Fibroblast of skin of back (primary cell): ENCODE results near the gene RGP1. TPM values are rescaled to one million over a fixed set of nuclear protein-coding genes. Genes with fewer than 3 reads are reported as not detected.

Source experiments
- DNase-seq: peaks from one replicate; pipeline ENCODE4 v3.0.0-alpha.2; 2013
- polyA plus RNA-seq, 2 experiments: library from polyadenylated mRNA; unstranded; fragments of 120-200 nt; gene quantifications; one replicate each; pipeline ENCODE4 v1.2.1, GENCODE V29; 2013; ENCODE audit not compliant: insufficient read length in 2 of 2

Gene RGP1, protein sequence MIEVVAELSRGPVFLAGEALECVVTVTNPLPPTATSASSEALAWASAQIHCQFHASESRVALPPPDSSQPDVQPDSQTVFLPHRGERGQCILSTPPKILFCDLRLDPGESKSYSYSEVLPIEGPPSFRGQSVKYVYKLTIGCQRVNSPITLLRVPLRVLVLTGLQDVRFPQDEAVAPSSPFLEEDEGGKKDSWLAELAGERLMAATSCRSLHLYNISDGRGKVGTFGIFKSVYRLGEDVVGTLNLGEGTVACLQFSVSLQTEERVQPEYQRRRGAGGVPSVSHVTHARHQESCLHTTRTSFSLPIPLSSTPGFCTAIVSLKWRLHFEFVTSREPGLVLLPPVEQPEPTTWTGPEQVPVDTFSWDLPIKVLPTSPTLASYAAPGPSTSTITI
- 19.5 TPM for polyA plus RNA-seq (2013, experiment 1 of 2; ENCODE audit: insufficient read length)
- 19.6 TPM for polyA plus RNA-seq (2013, experiment 2 of 2; ENCODE audit: insufficient read length)

GRCh38 chr9:35748858-35749514 lies at the start of gene RGP1, which contains the start of gene GBA2:
RGP1 (plus strand) TSS chr9:35749287; CDS start chr9:35749756, 469 bp downstream.
GBA2 (minus strand) TSS chr9:35749228; CDS start chr9:35748704, 524 bp downstream.
- peak; percentile 77 for DNase-seq

- no peak for DNase-seq
Measured at GRCh38 chr9:35700031-35700430, 49.1 kb upstream of the RGP1 start.

- no peak for DNase-seq
Measured at GRCh38 chr9:35700942-35701341, 48.1 kb upstream of the RGP1 start.

- no peak for DNase-seq
Measured at GRCh38 chr9:35702696-35703095, 46.4 kb upstream of the RGP1 start.

DNA sequence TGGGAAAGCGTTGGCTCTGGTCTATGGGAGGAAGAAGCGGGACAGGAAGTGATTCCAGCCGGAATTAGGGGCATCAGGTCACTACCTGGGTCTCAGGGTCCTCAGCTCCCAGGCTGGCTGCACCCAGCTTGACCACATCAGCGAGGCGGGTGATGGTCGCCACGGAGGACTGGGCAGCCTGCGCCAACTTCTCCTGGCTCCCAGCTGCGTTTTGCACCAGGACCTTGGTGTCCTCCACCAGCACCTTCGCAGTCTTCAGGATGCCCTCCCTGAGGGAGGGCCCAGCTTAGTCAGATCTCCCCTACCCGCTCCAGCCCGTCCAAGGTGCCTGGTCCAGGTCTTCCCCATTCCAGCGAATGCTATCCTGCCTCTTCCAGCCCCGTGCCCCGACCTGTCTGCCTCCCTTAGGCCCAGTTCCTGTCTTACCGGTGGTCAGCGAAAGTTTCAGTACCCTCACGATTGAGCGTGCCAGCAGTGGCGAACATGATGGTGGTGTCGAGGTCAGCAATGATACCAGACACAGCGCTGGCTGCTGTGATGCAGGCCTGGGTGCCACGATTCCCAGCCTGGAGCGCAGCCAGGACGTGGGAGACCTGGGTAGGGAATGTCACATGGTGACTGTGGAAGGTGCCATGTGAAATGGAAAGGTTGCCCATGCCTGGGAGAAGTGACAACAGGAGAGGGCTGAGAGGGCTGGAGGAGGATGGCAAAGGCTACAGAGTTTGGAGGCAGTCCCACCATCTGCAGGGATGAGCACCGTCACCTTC lies 45.0 kb upstream of the RGP1 start:
- DNase-seq = no peak

GRCh38 chr9:35705372-35705771 lies 43.7 kb upstream of the RGP1 start:
- DNase-seq = no peak

GRCh38 chr9:35705836-35706430 lies 43.2 kb upstream of the RGP1 start:
- DNase-seq = no peak

- no peak for DNase-seq
Measured at GRCh38 chr9:35706951-35707350, 42.1 kb upstream of the RGP1 start.

DNA sequence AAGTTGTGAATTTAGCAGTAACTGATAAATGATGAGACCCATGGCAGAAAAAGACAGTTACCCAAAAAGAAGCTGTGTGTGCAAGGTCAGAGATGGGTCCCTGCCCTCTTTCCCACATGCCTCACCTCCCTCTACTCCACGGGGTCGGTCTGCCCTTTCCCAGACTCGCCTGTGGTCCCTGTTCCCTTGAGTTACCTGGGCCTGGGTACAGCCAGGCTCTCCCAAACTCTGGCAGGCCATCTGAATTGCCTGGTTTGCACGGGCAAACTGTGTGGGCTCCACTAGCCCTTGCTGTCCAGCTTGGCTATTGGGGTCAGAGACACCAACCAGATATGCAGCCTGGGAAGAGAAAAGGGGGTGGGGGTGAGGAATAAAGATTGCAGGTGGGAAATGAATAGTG lies 40.9 kb upstream of the RGP1 start:
- no peak for DNase-seq

DNA sequence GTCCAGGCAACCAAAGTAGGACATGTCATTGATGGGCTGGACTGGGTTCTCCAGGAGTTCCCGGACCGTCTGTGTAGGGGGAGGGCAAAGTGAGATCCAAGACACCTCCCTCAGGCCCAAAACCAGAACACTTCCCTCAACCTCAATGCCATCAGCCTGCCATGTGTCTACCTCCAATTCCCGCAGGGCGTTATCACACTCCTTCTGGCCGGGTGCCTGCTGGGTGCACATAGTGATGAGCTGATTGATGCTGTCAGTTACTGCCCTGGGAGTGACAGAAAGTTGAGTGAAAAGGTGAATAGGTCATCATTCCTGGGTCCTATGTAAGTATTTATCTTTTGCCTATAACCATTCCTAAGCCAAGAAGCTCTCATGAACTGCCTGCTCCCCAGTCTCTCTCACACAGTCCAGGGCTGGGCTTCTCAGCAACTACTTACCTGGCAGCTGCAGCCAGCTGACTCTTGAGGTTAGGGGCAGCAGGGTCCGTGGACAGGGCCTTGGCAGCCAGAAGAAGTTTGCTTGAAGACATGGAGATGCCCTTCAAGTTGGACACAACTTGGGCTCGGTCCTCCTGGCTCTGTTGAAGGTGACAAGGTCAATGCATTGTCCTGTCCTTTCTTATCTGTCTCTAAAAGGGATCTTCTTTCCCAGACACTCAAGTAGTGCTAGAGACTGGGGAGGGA lies 38.1 kb upstream of the RGP1 start:
- no peak for DNase-seq

DNA sequence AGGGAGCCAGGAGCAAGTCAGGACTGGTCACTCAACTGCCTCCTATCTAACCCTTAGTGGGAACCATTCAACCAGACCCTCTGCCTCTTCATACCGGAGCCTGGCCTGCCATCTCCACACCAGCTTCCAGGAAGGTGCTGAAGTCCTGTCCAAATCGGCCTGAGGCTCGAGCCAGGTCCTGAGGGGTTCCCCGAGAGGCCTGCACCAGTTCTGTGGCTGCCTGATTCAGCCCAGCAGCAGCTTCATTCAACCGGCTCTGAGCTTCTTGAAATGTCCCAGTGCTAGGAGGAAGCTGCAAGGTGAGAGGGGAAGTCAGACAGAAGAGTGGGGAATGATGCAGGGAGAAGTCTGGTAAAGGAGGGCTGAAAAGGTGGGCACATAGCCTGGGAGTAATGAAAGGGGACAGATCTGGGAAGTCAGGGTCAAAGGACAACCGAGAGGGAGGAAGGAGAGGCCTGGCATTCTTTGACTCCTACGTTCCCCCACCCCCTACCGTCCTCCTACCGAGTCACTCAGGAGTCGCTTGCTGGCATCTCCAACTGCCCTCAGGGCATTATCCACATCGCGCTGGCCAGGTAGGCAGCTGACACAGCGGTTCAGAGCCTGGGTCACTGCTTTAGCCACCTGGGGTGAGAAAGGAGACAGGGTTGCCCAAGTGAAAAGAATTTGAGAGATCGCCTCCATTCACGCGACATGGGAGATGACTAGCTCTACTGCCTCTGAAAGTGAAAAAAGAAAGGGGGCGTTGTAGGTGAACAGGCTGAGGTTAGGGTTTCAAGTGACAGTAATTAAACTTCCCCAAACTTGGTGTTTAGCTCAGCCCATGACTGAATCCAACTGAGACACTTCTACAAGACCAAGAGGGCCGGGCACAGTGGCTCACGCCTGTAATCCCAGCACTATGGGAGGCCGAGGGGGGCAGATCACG lies 37.3 kb upstream of the RGP1 start:
- no peak for DNase-seq

GRCh38 chr9:35712762-35713400 lies 36.2 kb upstream of the RGP1 start:
- no peak for DNase-seq

DNA sequence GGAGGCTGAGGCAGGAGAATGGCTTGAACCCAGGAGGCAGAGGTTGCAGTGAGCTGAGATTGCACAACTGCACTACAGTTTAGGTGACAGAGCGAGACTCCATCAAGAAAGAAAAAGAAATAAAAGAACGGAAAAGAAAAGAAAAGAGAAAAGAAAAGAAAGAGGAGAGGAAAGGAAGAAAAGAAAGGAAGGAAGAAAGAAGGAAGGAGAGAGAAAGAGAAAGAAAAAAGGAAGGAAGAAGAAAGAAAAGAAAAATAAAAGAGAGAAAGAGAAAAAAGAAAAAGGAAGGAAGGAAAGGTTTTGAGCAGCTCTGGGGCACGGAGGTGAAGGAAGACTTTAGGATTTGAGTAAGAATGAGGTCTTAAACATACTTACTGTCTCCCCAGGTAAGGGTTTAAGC lies 35.5 kb upstream of the RGP1 start:
- DNase-seq = no peak

- DNase-seq = no peak
Measured at GRCh38 chr9:35714123-35714522, 35.0 kb upstream of the RGP1 start.

- DNase-seq = no peak
Measured at GRCh38 chr9:35714579-35715252, 34.4 kb upstream of the RGP1 start.

- no peak for DNase-seq
Measured at GRCh38 chr9:35716230-35716629, 32.9 kb upstream of the RGP1 start.

- no peak for DNase-seq
Measured at GRCh38 chr9:35717132-35717870, 31.8 kb upstream of the RGP1 start.

- no peak for DNase-seq
Measured at GRCh38 chr9:35718721-35719511, 30.2 kb upstream of the RGP1 start.
